PC-3 (cell line): ENCODE data around the gene TTC14. TPM values are rescaled to one million over a fixed set of nuclear protein-coding genes. Genes with fewer than 3 reads are reported as not detected.

Experiments
- ATAC-seq: fragments of 200-7000 bp; cut with Tn5 transposase; 2 replicates; pipeline ENCODE4 v1.9.1; 2020; ENCODE audit warnings: mild to moderate bottlenecking, moderate library complexity
- Bru-seq: library from RNA; stranded (reverse); fragments of 400-500 nt; gene quantifications from one replicate; lab custom pipeline; 2021; lab: Mats Ljungman, UMichigan
- BruChase-seq, 2 experiments: library from RNA; stranded (reverse); fragments of 400-500 nt; gene quantifications; one replicate each; lab custom pipeline; 2021; lab: Mats Ljungman, UMichigan
- BruUV-seq: library from RNA; stranded (reverse); fragments of 400-500 nt; replicated peaks from 2 replicates; lab custom pipeline; 2021; lab: Mats Ljungman, UMichigan
- CTCF ChIA-PET: fragments of 300-600 bp; sonication (Branson Sonifier 250); formaldehyde crosslinking; loops from one replicate; lab custom pipeline; 2022; ENCODE audit warnings: antibody characterized with exemption; lab: Charles Lee
- POLR2A ChIA-PET: fragments of 300-600 bp; sonication (Branson Sonifier 250); formaldehyde crosslinking; loops from one replicate; lab custom pipeline; 2022; ENCODE audit warnings: antibody characterized with exemption; ENCODE audit not compliant: unreplicated experiment; lab: Charles Lee
- DNase-seq: peaks from one replicate; pipeline ENCODE4 v3.0.0-alpha.2; 2015
- H2AFZ ChIP-seq: fragments of 300-600 bp; sonication (generic); 2 replicates; pipeline ENCODE4 v1.6.0; 2016; ENCODE audit warnings: antibody characterized with exemption, low read length
- H3F3A ChIP-seq: fragments of 300-600 bp; sonication (generic); one replicate; pipeline ENCODE4 v1.6.0; 2017; ENCODE audit warnings: antibody characterized with exemption, low read length, control low read depth, mild to moderate bottlenecking; ENCODE audit not compliant: unreplicated experiment
- H3K27ac ChIP-seq: fragments of 300-600 bp; sonication (generic); 2 replicates; pipeline ENCODE4 v1.5.1; 2016; ENCODE audit warnings: mild to moderate bottlenecking, low read length
- H3K27me3 ChIP-seq: fragments of 300-600 bp; sonication (generic); 2 replicates; pipeline ENCODE4 v1.6.1; 2016; ENCODE audit warnings: low read length, mixed read lengths
- H3K36me3 ChIP-seq: fragments of 300-600 bp; sonication (generic); 2 replicates; pipeline ENCODE4 v1.6.1; 2016; ENCODE audit warnings: low read depth, mixed run types, low read length, mixed read lengths
- H3K4me1 ChIP-seq: fragments of 300-600 bp; sonication (generic); 2 replicates; pipeline ENCODE4 v1.5.1; 2016; ENCODE audit warnings: low read length; ENCODE audit not compliant: insufficient read depth
- H3K4me2 ChIP-seq: fragments of 300-600 bp; sonication (generic); 2 replicates; pipeline ENCODE4 v1.6.0; 2016; ENCODE audit warnings: low read length
- H3K4me3 ChIP-seq: fragments of 300-600 bp; sonication (generic); 2 replicates; pipeline ENCODE4 v1.5.1; 2016; ENCODE audit warnings: mild to moderate bottlenecking, low read length, mixed read lengths
- H3K79me2 ChIP-seq: fragments of 300-600 bp; sonication (generic); 2 replicates; pipeline ENCODE4 v1.6.1; 2017; ENCODE audit warnings: low read length, mixed read lengths
- H3K9ac ChIP-seq: fragments of 300-600 bp; sonication (generic); 2 replicates; pipeline ENCODE4 v1.6.0; 2016; ENCODE audit warnings: mild to moderate bottlenecking, low read length
- H3K9me2 ChIP-seq: fragments of 300-600 bp; sonication (generic); replicated peaks from 2 replicates; pipeline ENCODE4 v1.6.1; 2016; ENCODE audit warnings: mixed run types, low read length, mixed read lengths
- H3K9me3 ChIP-seq: fragments of 300-600 bp; sonication (generic); 2 replicates; pipeline ENCODE4 v1.6.1; 2016; ENCODE audit warnings: low read length, mixed read lengths
- H4K20me1 ChIP-seq: fragments of 300-600 bp; sonication (generic); 2 replicates; pipeline ENCODE4 v1.6.1; 2016; ENCODE audit warnings: low read length, mixed read lengths
- CTCF ChIP-seq: fragments of 300-600 bp; sonication (generic); conservative IDR thresholded peaks from 2 replicates; pipeline ENCODE4 v1.5.1; 2017; ENCODE audit warnings: antibody characterized with exemption, low read depth, mild to moderate bottlenecking, low read length
- EZH2 ChIP-seq: fragments of 300-600 bp; sonication (generic); IDR thresholded peaks from one replicate; pipeline ENCODE4 v1.6.1; 2017; ENCODE audit warnings: antibody characterized with exemption, mild to moderate bottlenecking, low read length; ENCODE audit not compliant: unreplicated experiment
- EZH2phosphoT487 ChIP-seq: fragments of 300-600 bp; sonication (generic); IDR thresholded peaks from 2 replicates; pipeline ENCODE4 v1.6.1; 2018; ENCODE audit warnings: mild to moderate bottlenecking, antibody characterized with exemption, low read length, borderline replicate concordance
- intact Hi-C: fragments of 100-400 bp; cut with micrococcal nuclease; formaldehyde crosslinking; loops from 2 replicates; pipeline ENCODE4 v1.9.0; 2023
- long read RNA-seq: library from polyadenylated mRNA; unstranded; transcript quantifications from one replicate; pipeline ENCODE4 v2.0.0, GENCODE V29; 2021; ENCODE audit not compliant: unreplicated experiment
- total RNA-seq: library from RNA; depleted of rRNA; stranded (reverse); fragments of >200 nt; gene quantifications from 2 replicates; pipeline ENCODE4 v1.2.3, GENCODE V29; 2014; rRNA removed

Gene TTC14
- total RNA-seq (17.2 and 18.0 TPM in 2 replicates), Bru-seq, nascent RNA (percentile 96 among the genes with signal in this experiment), BruChase-seq, experiment 1, labeled RNA remaining after a 6-hour chase (percentile 90 among the genes with signal in this experiment), BruChase-seq, experiment 2, labeled RNA remaining after a 2-hour chase (percentile 99 among the genes with signal in this experiment)
- long read RNA-seq, full-length matches to known transcripts: 46 of 109 reads
- long read RNA-seq, partial matches to known transcripts: 27 of 109 reads
- long read RNA-seq, other reads (novel, unspliced or antisense): 36 of 109 reads

GRCh38 chr3:180601688-180602666 is at the start of gene TTC14:
TTC14 (plus strand) TSS chr3:180602163; CDS start chr3:180602262, 99 bp downstream.
- peak within 1 kb of the TSS; percentile 90 for H3K4me3 ChIP-seq
- ChIA-PET POLR2A (interaction anchor here (0.6 to 1.0 kb wide), 2 partner anchors 210 to 791 kb away, joined by 3 to 11 read pairs; no protein-coding TSS in a partner anchor), CTCF (interaction anchor here (0.6 to 0.7 kb wide), 3 partner anchors 44 to 834 kb away, joined by 3 to 7 read pairs (median 4); no protein-coding TSS in a partner anchor)
- peak; percentile 96 for ATAC-seq
- no peaks in the 10 kb centered on the region for H3K9me3 ChIP-seq
- peaks cover 13% of the 10 kb centered on the region for H3K4me1 ChIP-seq
- H3K9me2 ChIP-seq: no peaks in the 10 kb centered on the region
- 0 out of 2 replicates have a peak, but pooled peaks cover 9% of the 10 kb centered on the region for H4K20me1 ChIP-seq
- DNase-seq: peak; percentile 96
- H3F3A ChIP-seq: no peaks in the 10 kb centered on the region
- TSS peak; percentile 95 for BruUV-seq
- peaks cover 31% of the 10 kb centered on the region for H3K36me3 ChIP-seq
- peak within 1 kb of the TSS; percentile 87 for H3K4me2 ChIP-seq
- H3K9ac ChIP-seq: peak within 1 kb of the TSS; percentile 88
- no peaks in the 10 kb centered on the region for H3K27me3 ChIP-seq
- TF ChIP-seq EZH2 (no peak), CTCF (peak; percentile 25; the same call in 1 of the 2 replicates)
- H3K79me2 ChIP-seq: peaks cover 31% of the 10 kb centered on the region
- H3K27ac ChIP-seq: peak within 1 kb of the TSS; percentile 62
- intact Hi-C loops: loop anchor here (2.0 to 5.0 kb wide), 3 partner anchors 77 to 950 kb away; partner anchors contain the start of genes CCDC39 and USP13
- peak within 1 kb of the TSS; percentile 90 for H2AFZ ChIP-seq

GRCh38 chr3:180563406-180563805 is 38.6 kb upstream of the TTC14 start:
- Histone ChIP-seq H3K9me3 (no peaks in the 10 kb centered on the region), H3K27ac (no peak overlapping the region), H2AFZ (no peak overlapping the region), H3K9me2 (no peaks in the 10 kb centered on the region), H3F3A (no peaks in the 10 kb centered on the region), H3K79me2 (no peaks in the 10 kb centered on the region), H3K9ac (no peak overlapping the region), H3K4me1 (no peaks in the 10 kb centered on the region), H3K36me3 (no peaks in the 10 kb centered on the region), H3K4me2 (no peak overlapping the region), H4K20me1 (no peaks in the 10 kb centered on the region), H3K27me3 (no peaks in the 10 kb centered on the region), H3K4me3 (no peak overlapping the region)
- CTCF ChIA-PET: no interaction called here
- POLR2A ChIA-PET: no interaction called here
- TF ChIP-seq EZH2phosphoT487 (no peak), CTCF (no peak), EZH2 (no peak)
- intact Hi-C loops: no loop called here
- ATAC-seq (no peak; the same call in 1 of the 2 replicates), DNase-seq (no peak)
- BruUV-seq: no TSS peak
